LNCAP (cell line): ENCODE measurements around the gene UGT3A2.

Experiments
- CTCF ChIP-seq: fragments of 450-650 bp; IDR thresholded peaks from 2 replicates; pipeline ENCODE4 v1.5.1; 2017; ENCODE audit warnings: mild to moderate bottlenecking

The UGT3A2 gene

GRCh38 chr5:36059571-36060419 lies 6.9 kb downstream of the UGT3A2 start:
- TF ChIP-seq CTCF = no peak

GRCh38 chr5:36058776-36059175 lies 7.9 kb downstream of the UGT3A2 start:
- TF ChIP-seq CTCF = no peak

GRCh38 chr5:36057386-36057785 lies 9.3 kb downstream of the UGT3A2 start:
- TF ChIP-seq CTCF = no peak

GRCh38 chr5:36056422-36056821 lies 10.3 kb downstream of the UGT3A2 start:
- no peak for TF ChIP-seq CTCF

GRCh38 chr5:36055984-36056383 lies 10.7 kb downstream of the UGT3A2 start:
- TF ChIP-seq CTCF = no peak

GRCh38 chr5:36054647-36055046 lies 12.0 kb downstream of the UGT3A2 start:
- no peak for TF ChIP-seq CTCF

- TF ChIP-seq CTCF = no peak
These were observed 14.1 kb downstream of the UGT3A2 start for GRCh38 chr5:36052538-36052937.
